ENCODE results near the gene FOLR2.

Gene FOLR2

DNA sequence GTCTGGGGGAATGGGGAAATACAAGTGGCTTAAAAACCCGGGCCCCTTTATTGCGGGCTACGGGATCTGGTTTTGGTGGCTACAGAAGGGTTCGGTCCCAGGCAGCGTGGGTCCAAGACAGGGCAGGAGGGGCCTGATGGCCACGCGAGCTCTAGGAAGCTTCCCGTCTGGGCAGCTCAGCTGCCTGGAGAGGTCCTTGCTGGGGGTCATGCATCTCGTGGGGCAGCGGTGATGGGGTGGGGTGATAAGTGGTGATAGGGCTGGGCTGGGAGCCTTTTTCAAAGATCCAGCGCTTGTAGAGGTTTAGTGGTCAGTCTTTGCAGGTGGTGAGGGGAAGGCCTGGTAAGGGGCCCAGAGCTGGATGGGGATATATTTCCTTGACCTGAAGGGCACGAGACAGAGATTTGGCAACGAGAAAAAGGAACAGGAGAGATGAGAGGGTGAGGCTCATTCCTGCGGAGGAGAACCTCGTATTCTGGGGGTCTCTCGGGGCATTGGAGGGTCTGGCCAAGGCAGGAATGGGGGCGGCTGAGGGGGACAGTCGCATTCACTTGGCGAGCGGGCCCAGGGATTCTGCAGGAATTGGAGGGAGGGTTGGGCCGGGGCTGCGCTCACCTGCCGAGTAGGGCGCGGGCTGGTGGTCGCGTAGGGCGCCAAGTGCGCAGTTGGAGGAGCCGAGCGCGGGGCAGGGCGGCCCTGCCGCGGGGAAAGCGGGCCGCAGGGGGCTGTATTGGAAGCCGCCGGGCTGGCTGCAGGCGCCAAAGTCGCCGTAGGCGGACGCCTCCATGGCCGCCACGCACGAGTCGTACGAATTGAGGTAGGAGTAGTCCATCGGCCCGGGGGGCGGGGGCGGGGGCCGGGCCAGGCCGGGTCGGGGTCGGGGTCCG is 26.8 kb downstream of the FOLR2 start:
- Histone ChIP-seq H3K9me3 (ENCODE audit: low read length) (no peaks in the 10 kb centered on the region), H3K4me1 (ENCODE audit: insufficient read depth, low read length, severe bottlenecking) (no peaks in the 10 kb centered on the region), H3F3A (ENCODE audit: insufficient read depth, low read length) (no peaks in the 10 kb centered on the region), H4K20me1 (ENCODE audit: insufficient read depth, low read length) (no peaks in the 10 kb centered on the region), H3K9me2 (ENCODE audit: low read depth, low read length) (no peaks in the 10 kb centered on the region), H3K4me2 (ENCODE audit: low read length) (no peak overlapping the region), H3K4me3 (ENCODE audit: low read depth, low read length, poor library complexity, severe bottlenecking) (no peak overlapping the region), H3K79me2 (ENCODE audit: insufficient read depth, low read length) (no peaks in the 10 kb centered on the region), H3K9ac (ENCODE audit: low read length) (no peak overlapping the region), H3K27ac (ENCODE audit: low read depth, low read length, poor library complexity, severe bottlenecking) (no peak overlapping the region), H3K36me3 (ENCODE audit: insufficient read depth, low read length) (peaks cover 5% of the 10 kb centered on the region), H3K27me3 (ENCODE audit: insufficient read depth, low read length) (no peaks in the 10 kb centered on the region), H2AFZ (ENCODE audit: low read length) (no peak overlapping the region)
- TF ChIP-seq, protein P1, sequence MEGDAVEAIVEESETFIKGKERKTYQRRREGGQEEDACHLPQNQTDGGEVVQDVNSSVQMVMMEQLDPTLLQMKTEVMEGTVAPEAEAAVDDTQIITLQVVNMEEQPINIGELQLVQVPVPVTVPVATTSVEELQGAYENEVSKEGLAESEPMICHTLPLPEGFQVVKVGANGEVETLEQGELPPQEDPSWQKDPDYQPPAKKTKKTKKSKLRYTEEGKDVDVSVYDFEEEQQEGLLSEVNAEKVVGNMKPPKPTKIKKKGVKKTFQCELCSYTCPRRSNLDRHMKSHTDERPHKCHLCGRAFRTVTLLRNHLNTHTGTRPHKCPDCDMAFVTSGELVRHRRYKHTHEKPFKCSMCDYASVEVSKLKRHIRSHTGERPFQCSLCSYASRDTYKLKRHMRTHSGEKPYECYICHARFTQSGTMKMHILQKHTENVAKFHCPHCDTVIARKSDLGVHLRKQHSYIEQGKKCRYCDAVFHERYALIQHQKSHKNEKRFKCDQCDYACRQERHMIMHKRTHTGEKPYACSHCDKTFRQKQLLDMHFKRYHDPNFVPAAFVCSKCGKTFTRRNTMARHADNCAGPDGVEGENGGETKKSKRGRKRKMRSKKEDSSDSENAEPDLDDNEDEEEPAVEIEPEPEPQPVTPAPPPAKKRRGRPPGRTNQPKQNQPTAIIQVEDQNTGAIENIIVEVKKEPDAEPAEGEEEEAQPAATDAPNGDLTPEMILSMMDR (IDR thresholded peaks at IDR 0.05; ENCODE audit: low read length): no peak
- no peak for TF ChIP-seq EZH2 (IDR thresholded peaks at IDR 0.05; ENCODE audit: borderline replicate concordance, low read length)

DNA sequence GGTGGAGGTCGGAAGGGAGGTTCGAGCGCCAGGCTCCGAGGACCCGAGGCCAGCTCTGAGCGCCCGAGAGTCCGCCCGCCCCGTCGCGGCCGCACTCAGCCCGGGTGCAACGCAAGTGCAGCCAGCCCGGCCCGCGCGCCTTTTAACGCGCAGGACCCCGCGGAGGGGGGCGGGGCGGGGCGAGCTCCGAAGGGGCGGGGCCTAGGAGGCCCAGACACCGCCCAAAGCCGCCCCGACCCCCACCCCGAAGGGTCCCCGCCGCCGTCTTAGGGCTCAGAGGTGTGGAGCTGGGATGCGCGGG is 27.4 kb downstream of the FOLR2 start, which contains the start of gene PHOX2A:
TSS of gene PHOX2A (minus strand) at position 117 of the 301 bp plus-strand sequence. CDS start 172 bp downstream, outside the sequence.
- H3K4me3 ChIP-seq (ENCODE audit: low read depth, low read length, poor library complexity, severe bottlenecking): no peak within 1 kb of the TSS

DNA sequence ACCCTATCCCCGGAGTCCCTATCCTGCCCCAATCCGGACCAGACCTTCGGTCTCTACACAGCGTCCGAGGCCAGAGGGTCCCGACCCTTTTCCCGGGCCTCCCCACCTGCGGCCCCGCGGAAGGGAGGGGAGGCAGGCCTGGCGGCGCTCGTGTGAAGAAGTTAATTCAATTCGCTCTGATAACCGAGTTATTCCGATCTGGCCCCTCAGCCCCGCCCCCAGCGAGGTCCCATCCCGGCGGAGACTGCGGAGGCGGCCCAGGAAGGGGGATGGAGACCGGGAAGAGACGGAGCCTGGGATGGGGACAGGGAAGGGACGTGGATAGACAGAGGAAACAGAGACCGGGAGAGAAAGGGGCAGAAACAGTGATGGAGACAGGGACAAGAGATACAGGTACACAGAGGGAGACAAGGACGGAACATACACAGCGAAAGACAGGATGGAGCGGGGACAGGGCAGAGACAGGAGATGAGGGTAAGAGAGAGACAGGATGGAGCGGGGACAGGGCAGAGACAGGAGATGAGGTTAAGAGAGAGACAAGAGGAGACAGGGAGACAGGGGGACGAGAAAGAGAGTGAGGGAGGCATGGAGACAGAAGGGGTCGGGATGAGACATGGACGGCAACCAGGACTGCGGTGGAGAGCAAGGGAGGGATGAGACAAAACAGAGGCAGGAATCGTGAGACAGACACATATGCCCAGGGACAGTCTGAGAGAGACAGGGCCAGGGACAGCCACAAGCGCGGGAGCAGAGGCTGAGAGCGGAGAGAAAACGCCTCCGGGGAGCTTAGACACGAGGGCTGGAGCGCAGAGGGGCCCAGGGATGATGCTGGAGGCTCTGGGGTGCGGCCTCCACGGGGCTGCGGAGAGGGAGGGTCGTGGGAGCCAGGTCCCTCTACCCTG is 28.0 kb downstream of the FOLR2 start:
- Histone ChIP-seq H3K4me1 (ENCODE audit: insufficient read depth, low read length, severe bottlenecking) (no peaks in the 10 kb centered on the region), H3K27me3 (ENCODE audit: insufficient read depth, low read length) (no peaks in the 10 kb centered on the region), H3K79me2 (ENCODE audit: insufficient read depth, low read length) (no peaks in the 10 kb centered on the region), H3K9ac (ENCODE audit: low read length) (no peak overlapping the region), H4K20me1 (ENCODE audit: insufficient read depth, low read length) (no peaks in the 10 kb centered on the region), H3K4me3 (ENCODE audit: low read depth, low read length, poor library complexity, severe bottlenecking) (no peak overlapping the region), H3K9me3 (ENCODE audit: low read length) (no peaks in the 10 kb centered on the region), H3K4me2 (ENCODE audit: low read length) (no peak overlapping the region), H3K9me2 (ENCODE audit: low read depth, low read length) (no peaks in the 10 kb centered on the region), H2AFZ (ENCODE audit: low read length) (no peak overlapping the region), H3K27ac (ENCODE audit: low read depth, low read length, poor library complexity, severe bottlenecking) (no peak overlapping the region), H3F3A (ENCODE audit: insufficient read depth, low read length) (no peaks in the 10 kb centered on the region), H3K36me3 (ENCODE audit: insufficient read depth, low read length) (no peaks in the 10 kb centered on the region)
- no peak for TF ChIP-seq EZH2 (IDR thresholded peaks at IDR 0.05; ENCODE audit: borderline replicate concordance, low read length)
- TF ChIP-seq, protein P1 (IDR thresholded peaks at IDR 0.05; ENCODE audit: low read length): no peak

More for the DNA sequence above, 27.4 kb downstream of the FOLR2 start, which contains the start of gene PHOX2A:
- Histone ChIP-seq H3K4me1 (ENCODE audit: insufficient read depth, low read length, severe bottlenecking) (no peaks in the 10 kb centered on the region), H3F3A (ENCODE audit: insufficient read depth, low read length) (no peaks in the 10 kb centered on the region), H4K20me1 (ENCODE audit: insufficient read depth, low read length) (no peaks in the 10 kb centered on the region), H3K4me2 (ENCODE audit: low read length) (no peak within 1 kb of the TSS), H3K27me3 (ENCODE audit: insufficient read depth, low read length) (no peaks in the 10 kb centered on the region), H3K9me3 (ENCODE audit: low read length) (no peaks in the 10 kb centered on the region), H3K9me2 (ENCODE audit: low read depth, low read length) (no peaks in the 10 kb centered on the region), H3K9ac (ENCODE audit: low read length) (no peak within 1 kb of the TSS), H2AFZ (ENCODE audit: low read length) (no peak within 1 kb of the TSS), H3K36me3 (ENCODE audit: insufficient read depth, low read length) (no peaks in the 10 kb centered on the region), H3K79me2 (ENCODE audit: insufficient read depth, low read length) (no peaks in the 10 kb centered on the region), H3K27ac (ENCODE audit: low read depth, low read length, poor library complexity, severe bottlenecking) (no peak within 1 kb of the TSS)
- TF ChIP-seq EZH2 (IDR thresholded peaks at IDR 0.05; ENCODE audit: borderline replicate concordance, low read length): no peak
- TF ChIP-seq, protein P1 (IDR thresholded peaks at IDR 0.05; ENCODE audit: low read length): no peak

Data from OCI-LY1 (cell line).